22Rv1 (cell line): Measurements from ENCODE around the gene PHKB.
"Not testable (repeated sequence)": the region's sequence is repeated elsewhere in the genome, so short reads cannot be mapped to it uniquely, and the experiment has no call there.

Source experiments
- H3K27ac ChIP-seq: fragments of 450-650 bp; 2 replicates; pipeline ENCODE4 v1.5.1; 2017
- ZFX ChIP-seq: fragments of 450-650 bp; IDR thresholded peaks from 2 replicates; pipeline ENCODE4 v1.6.1; 2017; ENCODE audit warnings: antibody characterized with exemption, borderline replicate concordance
- TF ChIP-seq, protein P1 (sequence below): fragments of 450-650 bp; IDR thresholded peaks from 2 replicates; pipeline ENCODE4 v1.5.1; 2017; ENCODE audit warnings: mild to moderate bottlenecking

The PHKB gene

DNA sequence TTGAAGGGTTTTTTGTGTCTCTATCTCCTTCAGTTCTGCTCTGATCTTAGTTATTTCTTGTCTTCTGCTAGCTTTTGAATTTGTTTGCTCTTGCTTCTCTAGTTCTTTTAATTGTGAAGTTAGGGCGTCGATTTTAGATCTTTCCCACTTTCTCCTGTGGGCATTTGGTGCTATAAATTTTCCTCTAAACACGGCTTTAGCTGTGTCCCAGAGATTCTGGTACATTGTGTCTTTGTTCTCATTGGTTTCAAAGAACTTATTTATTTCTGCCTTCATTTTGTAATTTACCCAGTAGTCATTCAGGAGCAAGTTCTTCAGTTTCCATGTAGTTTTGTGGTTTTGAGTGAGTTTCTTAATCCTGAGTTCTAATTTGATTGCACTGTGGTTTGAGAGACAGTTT is 90.1 kb downstream of the PHKB start:
- not testable (repeated sequence) for H3K27ac ChIP-seq

DNA sequence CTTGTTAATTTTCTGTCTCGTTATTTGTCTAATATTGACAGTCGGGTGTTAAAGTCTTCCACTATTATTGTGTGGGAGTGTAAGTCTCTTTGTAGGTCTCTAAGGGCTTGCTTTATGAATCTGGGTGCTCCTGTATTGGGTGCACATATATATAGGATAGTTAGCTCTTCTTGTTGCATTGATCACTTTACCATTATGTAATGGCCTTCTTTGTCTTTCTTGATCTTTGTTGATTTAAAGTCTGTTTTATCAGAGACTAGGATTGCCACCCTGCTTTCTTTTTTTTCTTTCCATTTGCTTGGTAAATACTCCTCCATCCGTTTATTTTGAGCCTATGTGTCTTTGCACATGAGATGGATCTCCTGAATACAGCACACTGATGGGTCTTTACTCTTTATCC is 90.6 kb downstream of the PHKB start:
- not testable (repeated sequence) for H3K27ac ChIP-seq

DNA sequence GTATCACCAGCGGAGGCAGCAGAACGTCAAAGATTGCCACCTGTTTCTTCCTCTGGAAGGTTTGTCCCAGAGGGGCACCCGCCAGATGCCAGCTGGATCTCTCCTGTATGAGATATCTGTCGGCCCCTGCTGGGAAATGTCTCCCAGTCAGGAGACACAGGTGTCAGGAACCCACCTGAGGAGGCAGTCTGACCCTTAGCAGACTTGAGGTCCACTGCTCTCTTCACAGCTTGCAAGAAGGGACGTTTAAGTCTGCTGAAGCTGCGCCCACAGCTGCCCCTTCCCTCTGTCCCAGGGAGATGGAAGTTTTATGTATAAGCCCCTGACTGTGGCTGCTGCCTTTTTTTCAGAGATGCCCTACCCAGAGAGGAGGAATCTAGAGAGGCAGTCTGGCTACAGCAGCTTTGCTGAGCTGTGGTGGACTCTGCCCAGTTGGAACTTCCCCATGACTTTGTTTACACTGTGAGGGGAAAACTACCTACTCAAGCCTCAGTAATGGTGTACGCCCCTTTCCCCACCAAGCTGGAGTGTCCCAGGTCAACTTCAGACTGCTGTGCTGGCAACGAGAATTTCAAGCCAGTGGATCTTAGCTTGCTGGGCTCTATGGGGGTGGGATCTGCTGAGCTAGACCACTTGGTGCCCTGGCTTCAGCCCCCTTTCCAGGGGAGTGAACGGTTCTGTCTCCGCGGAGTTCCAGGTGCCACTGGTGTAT is 92.9 kb downstream of the PHKB start:
- H3K27ac ChIP-seq, result no peak overlapping the region
- no peak for TF ChIP-seq ZFX
- TF ChIP-seq, protein P1, sequence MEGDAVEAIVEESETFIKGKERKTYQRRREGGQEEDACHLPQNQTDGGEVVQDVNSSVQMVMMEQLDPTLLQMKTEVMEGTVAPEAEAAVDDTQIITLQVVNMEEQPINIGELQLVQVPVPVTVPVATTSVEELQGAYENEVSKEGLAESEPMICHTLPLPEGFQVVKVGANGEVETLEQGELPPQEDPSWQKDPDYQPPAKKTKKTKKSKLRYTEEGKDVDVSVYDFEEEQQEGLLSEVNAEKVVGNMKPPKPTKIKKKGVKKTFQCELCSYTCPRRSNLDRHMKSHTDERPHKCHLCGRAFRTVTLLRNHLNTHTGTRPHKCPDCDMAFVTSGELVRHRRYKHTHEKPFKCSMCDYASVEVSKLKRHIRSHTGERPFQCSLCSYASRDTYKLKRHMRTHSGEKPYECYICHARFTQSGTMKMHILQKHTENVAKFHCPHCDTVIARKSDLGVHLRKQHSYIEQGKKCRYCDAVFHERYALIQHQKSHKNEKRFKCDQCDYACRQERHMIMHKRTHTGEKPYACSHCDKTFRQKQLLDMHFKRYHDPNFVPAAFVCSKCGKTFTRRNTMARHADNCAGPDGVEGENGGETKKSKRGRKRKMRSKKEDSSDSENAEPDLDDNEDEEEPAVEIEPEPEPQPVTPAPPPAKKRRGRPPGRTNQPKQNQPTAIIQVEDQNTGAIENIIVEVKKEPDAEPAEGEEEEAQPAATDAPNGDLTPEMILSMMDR, result no peak

DNA sequence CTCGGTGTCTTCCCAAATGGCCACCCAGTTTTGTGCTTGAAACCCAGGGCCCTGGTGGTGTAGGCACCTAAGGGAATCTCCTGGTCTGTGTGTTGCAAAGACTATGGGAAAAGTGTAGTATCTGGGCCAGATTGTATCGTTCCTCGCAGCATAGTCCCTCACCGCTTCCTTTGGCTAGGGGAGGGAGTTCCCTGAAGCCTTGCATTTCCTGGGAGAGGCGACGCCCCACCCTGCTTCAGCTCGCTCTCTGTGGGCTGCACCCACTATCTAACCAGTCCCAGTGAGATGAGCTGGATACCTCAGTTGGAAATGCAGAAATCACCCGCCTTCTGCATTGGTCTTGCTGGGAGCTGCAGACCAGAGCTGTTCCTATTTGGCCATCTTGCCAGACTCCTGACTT is 93.5 kb downstream of the PHKB start:
- H3K27ac ChIP-seq, result not testable (repeated sequence)

DNA sequence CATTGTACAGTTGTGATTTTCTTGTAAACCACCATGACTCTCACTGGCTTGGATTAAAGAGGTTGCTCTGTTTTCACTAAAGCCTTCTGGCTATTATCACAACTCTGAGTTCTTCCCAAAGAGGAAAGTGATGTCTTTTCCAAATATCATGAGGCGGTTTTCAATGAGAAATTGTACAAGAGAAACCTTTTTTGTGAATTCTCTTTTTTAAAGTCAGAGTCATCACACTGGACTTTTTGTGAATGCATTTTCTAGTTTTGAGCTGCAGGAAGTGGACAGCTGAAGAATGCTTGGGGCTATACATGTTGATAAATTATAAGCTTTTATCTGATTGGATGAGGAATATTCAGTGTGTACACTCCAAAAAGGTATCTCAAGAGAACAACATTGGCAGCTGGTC is 100.2 kb downstream of the PHKB start:
- no peak overlapping the region for H3K27ac ChIP-seq
- TF ChIP-seq, protein P1, result no peak
- TF ChIP-seq ZFX, result no peak

DNA sequence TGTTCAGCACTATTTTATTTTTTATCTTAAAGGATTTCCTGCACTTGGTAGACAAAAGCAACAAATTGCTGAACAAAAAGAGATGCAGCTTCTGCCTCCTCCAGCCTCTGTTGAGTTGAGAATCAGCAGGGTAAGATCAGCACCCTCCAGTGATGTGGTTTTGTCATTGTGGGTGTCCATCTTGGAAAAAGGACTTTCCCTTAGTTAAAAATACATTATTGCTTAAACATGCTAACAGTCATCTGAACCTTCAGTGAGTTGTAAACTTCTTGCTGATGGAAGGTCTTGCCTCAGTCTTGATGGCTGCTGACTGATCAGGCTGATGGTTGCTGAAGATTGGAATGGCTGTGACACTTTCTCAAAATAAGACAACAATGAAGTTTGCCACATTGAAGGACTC is 101.2 kb downstream of the PHKB start:
- no peak overlapping the region for H3K27ac ChIP-seq
- TF ChIP-seq, protein P1, result no peak
- no peak for TF ChIP-seq ZFX

DNA sequence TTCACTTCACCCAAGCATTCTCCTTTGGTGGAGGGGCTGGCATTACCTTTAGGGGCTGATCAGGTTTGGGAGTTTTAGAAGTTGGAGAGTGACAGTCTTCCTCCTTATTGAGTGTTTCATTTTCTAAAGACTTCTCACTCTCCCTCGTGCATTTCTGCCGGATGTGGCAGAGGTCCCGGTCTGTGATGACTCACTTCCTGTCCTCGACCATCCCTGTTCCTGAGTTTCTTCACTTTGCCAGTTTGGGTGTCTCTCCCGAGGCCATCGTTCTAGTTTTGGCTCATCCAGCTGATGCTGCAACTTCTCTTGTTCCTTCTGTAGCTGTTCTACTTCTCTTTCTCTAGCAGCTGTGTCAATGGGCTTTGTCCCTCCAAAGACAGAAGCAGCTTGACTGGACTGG is 104.3 kb downstream of the PHKB start:
- no peak overlapping the region for H3K27ac ChIP-seq
- TF ChIP-seq, protein P1, result no peak
- TF ChIP-seq ZFX, result no peak

DNA sequence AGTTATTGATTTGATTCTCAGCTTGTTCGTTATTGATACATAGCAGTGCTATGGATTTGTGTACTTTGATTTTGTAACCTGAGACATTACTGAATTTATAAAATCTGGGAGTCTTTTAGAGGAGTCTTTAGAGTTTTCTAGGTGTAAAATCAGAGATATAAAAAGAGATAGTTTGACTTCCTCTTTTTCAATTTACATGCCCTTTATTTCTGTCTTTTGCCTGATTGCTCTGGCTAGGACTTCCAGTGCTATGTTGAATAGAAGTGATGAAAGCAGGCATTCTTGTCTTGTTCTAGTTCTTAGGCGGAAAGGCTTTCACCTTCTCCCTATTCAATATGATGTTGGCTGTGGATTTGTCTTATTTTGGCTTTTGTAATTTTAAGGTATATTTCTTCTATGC is 106.2 kb downstream of the PHKB start:
- no peak for TF ChIP-seq ZFX
- TF ChIP-seq, protein P1, result no peak

DNA sequence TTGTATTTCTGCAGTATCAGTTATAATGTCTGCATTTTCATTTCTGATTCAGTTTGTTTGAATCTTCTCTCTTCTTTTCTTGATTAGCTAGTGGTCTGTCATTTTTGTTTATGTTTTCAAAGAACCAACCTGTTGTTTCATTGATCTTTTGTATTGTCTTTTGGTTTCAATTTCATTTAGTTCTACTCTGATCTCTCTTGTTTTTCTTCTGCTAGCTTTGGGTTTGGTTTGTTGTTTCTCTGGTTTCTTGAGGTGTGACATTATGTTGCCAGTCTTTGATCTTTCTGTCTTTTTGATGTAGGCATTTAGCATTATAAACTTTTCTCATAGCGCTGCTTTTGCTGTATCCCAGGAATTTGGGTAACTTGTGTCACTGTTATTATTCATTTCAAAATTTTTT is 107.2 kb downstream of the PHKB start:
- TF ChIP-seq, protein P1, result no peak
- no peak for TF ChIP-seq ZFX
- no peak overlapping the region for H3K27ac ChIP-seq

More for the DNA sequence above, 106.2 kb downstream of the PHKB start:
- no peak overlapping the region for H3K27ac ChIP-seq
